HEK293 (cell line): ENCODE data around the gene PPP2R5D.

Source experiments
- FEZF1 ChIP-seq: fragments of 450-650 bp; formaldehyde crosslinking; IDR thresholded peaks from 2 replicates; pipeline ENCODE4 v1.5.1; 2016; ENCODE audit warnings: missing biosample characterization, missing genetic modification characterization
- PBX3 ChIP-seq: sonication (generic); formaldehyde crosslinking; IDR thresholded peaks from 2 replicates; pipeline ENCODE4 v1.8.1; 2022; ENCODE audit warnings: mild to moderate bottlenecking, moderate library complexity, missing genetic modification reagents
- PRDM2 ChIP-seq: fragments of 450-650 bp; formaldehyde crosslinking; IDR thresholded peaks from 2 replicates; pipeline ENCODE4 v1.5.1; 2016; ENCODE audit warnings: missing biosample characterization, missing genetic modification characterization, borderline replicate concordance
- SETDB1 ChIP-seq: IDR thresholded peaks from one replicate; pipeline ENCODE4 v1.6.1; 2017; ENCODE audit warnings: mild to moderate bottlenecking, low read length, moderate library complexity, mixed read lengths; ENCODE audit not compliant: insufficient read length
- TRIM28 ChIP-seq: IDR thresholded peaks from 2 replicates; pipeline ENCODE4 v1.6.1; 2011; ENCODE audit warnings: low read length, control low read depth, borderline replicate concordance
- WT1 ChIP-seq: fragments of 450-650 bp; formaldehyde crosslinking; IDR thresholded peaks from 2 replicates; pipeline ENCODE4 v1.5.1; 2016; ENCODE audit warnings: missing biosample characterization, missing genetic modification characterization
- ZBTB11 ChIP-seq: fragments of 450-650 bp; formaldehyde crosslinking; conservative IDR thresholded peaks from 2 replicates; pipeline ENCODE4 v1.5.1; 2016; ENCODE audit warnings: low read depth, missing biosample characterization, missing genetic modification characterization
- ZBTB21 ChIP-seq: fragments of 450-650 bp; formaldehyde crosslinking; IDR thresholded peaks from 2 replicates; pipeline ENCODE4 v1.5.1; 2017; ENCODE audit warnings: missing biosample characterization, missing genetic modification characterization
- ZEB2 ChIP-seq: fragments of 450-650 bp; formaldehyde crosslinking; IDR thresholded peaks from 2 replicates; pipeline ENCODE4 v1.5.1; 2016; ENCODE audit warnings: missing biosample characterization, missing genetic modification characterization
- ZFP41 ChIP-seq: fragments of 450-650 bp; formaldehyde crosslinking; IDR thresholded peaks from 2 replicates; pipeline ENCODE4 v1.5.1; 2016; ENCODE audit warnings: missing biosample characterization, missing genetic modification characterization, borderline replicate concordance
- ZNF121 ChIP-seq: fragments of 450-650 bp; formaldehyde crosslinking; IDR thresholded peaks from 2 replicates; pipeline ENCODE4 v1.5.1; 2016; ENCODE audit warnings: missing biosample characterization, missing genetic modification characterization
- ZNF133 ChIP-seq: fragments of 450-650 bp; formaldehyde crosslinking; IDR thresholded peaks from 2 replicates; pipeline ENCODE4 v1.5.1; 2016; ENCODE audit warnings: missing biosample characterization, missing genetic modification characterization
- ZNF423 ChIP-seq: fragments of 450-650 bp; formaldehyde crosslinking; IDR thresholded peaks from 2 replicates; pipeline ENCODE4 v1.5.1; 2016; ENCODE audit warnings: missing biosample characterization, missing genetic modification characterization
- ZNF544 ChIP-seq: fragments of 450-650 bp; formaldehyde crosslinking; IDR thresholded peaks from 2 replicates; pipeline ENCODE4 v1.5.0; 2017; ENCODE audit warnings: missing biosample characterization, missing genetic modification characterization
- ZNF558 ChIP-seq: fragments of 450-650 bp; formaldehyde crosslinking; IDR thresholded peaks from 2 replicates; pipeline ENCODE4 v1.5.1; 2016; ENCODE audit warnings: missing biosample characterization, missing genetic modification characterization
- ZNF560 ChIP-seq: fragments of 450-650 bp; formaldehyde crosslinking; IDR thresholded peaks from 2 replicates; pipeline ENCODE4 v1.5.1; 2017; ENCODE audit warnings: missing biosample characterization, missing genetic modification characterization, borderline replicate concordance
- ZNF621 ChIP-seq: fragments of 450-650 bp; formaldehyde crosslinking; IDR thresholded peaks from 2 replicates; pipeline ENCODE4 v1.5.1; 2017; ENCODE audit warnings: missing biosample characterization, missing genetic modification characterization
- ZNF76 ChIP-seq: fragments of 450-650 bp; formaldehyde crosslinking; IDR thresholded peaks from 2 replicates; pipeline ENCODE4; 2016; ENCODE audit warnings: low read depth, missing biosample characterization, missing genetic modification characterization, borderline replicate concordance
- TF ChIP-seq, protein P1 (sequence below): fragments of 450-650 bp; formaldehyde crosslinking; IDR thresholded peaks from 2 replicates; pipeline ENCODE4 v1.5.1; 2017; ENCODE audit warnings: missing biosample characterization, missing genetic modification characterization
- TF ChIP-seq, protein P2 (sequence below): fragments of 450-650 bp; formaldehyde crosslinking; IDR thresholded peaks from 2 replicates; pipeline ENCODE4 v1.5.1; 2017; ENCODE audit warnings: missing biosample characterization, missing genetic modification characterization
- TF ChIP-seq, protein P3 (sequence below): fragments of 450-650 bp; formaldehyde crosslinking; IDR thresholded peaks from 2 replicates; pipeline ENCODE4 v1.5.1; 2016; ENCODE audit warnings: missing biosample characterization, missing genetic modification characterization
- TF ChIP-seq, protein P4 (sequence below): fragments of 450-650 bp; formaldehyde crosslinking; IDR thresholded peaks from 2 replicates; pipeline ENCODE4 v1.5.1; 2017; ENCODE audit warnings: missing biosample characterization, missing genetic modification characterization

PPP2R5D gene

DNA sequence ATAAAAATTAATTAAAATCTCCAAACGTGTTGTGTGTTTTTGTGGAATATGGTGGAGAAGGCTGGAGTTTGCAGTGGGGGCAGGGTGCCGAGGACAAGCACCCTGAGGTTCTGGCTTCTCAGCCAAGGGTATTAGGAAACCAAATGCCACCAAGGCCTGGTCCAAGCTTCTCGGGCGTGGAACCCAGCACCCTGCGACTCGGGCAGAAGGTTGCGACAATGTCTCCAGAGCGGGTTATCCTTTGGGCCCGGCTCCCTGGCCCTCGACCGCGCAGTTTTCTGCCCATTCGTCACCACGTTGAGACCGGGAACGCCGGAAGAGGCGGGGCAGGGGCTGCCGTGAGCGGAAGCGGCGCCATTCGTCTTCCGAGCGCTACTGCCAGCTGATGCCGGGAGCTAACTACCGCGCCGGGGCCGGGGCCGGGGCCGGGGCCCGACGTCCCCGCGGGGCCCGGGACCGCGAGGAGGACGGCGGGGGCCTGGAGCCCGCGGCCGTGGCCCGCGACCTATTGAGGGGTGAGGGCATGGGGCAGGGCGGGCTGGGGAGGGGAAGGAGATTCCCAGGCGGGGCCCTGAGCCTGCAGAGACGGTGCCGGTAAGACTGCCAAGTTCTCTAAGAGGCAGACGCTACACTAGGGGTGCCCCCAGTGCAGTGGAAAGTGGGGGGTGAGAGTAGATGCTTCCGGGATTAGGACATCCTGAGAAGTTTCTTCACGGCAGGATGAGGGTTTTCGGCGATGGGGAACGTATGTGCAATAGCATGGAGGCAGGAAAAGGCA, 37.1 kb downstream of the PPP2R5D start, which contains the start of gene RRP36 (continued):
- TF ChIP-seq ZNF121 (tag by site-specific recombination): no peak
- no peak for TF ChIP-seq WT1 (tag by site-specific recombination)
- peak; percentile 45; the same call in 1 of the 2 replicates for TF ChIP-seq ZNF76
- TF ChIP-seq ZNF621: no peak
- peak; percentile 46; the same call in 1 of the 2 replicates for TF ChIP-seq FEZF1
- peak; percentile 46 for TF ChIP-seq ZBTB11 (tag by site-specific recombination)
- TF ChIP-seq, protein P1, sequence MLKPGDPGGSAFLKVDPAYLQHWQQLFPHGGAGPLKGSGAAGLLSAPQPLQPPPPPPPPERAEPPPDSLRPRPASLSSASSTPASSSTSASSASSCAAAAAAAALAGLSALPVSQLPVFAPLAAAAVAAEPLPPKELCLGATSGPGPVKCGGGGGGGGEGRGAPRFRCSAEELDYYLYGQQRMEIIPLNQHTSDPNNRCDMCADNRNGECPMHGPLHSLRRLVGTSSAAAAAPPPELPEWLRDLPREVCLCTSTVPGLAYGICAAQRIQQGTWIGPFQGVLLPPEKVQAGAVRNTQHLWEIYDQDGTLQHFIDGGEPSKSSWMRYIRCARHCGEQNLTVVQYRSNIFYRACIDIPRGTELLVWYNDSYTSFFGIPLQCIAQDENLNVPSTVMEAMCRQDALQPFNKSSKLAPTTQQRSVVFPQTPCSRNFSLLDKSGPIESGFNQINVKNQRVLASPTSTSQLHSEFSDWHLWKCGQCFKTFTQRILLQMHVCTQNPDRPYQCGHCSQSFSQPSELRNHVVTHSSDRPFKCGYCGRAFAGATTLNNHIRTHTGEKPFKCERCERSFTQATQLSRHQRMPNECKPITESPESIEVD (tag by site-specific recombination): no peak
- TF ChIP-seq ZNF423 (tag by site-specific recombination): no peak
- TF ChIP-seq ZNF133 (tag by site-specific recombination): no peak
- no peak for TF ChIP-seq ZNF558 (tag by site-specific recombination)
- no peak for TF ChIP-seq PBX3 (CRISPR knock-in tag)
- TF ChIP-seq, protein P2, sequence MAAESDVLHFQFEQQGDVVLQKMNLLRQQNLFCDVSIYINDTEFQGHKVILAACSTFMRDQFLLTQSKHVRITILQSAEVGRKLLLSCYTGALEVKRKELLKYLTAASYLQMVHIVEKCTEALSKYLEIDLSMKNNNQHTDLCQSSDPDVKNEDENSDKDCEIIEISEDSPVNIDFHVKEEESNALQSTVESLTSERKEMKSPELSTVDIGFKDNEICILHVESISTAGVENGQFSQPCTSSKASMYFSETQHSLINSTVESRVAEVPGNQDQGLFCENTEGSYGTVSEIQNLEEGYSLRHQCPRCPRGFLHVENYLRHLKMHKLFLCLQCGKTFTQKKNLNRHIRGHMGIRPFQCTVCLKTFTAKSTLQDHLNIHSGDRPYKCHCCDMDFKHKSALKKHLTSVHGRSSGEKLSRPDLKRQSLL (tag by site-specific recombination): no peak; the same call in 1 of the 2 replicates
- TF ChIP-seq ZEB2 (tag by site-specific recombination): peak; percentile 66
- TF ChIP-seq ZBTB21: no peak
- no peak for TF ChIP-seq TRIM28
- TF ChIP-seq ZFP41 (tag by site-specific recombination): no peak
- TF ChIP-seq, protein P3, sequence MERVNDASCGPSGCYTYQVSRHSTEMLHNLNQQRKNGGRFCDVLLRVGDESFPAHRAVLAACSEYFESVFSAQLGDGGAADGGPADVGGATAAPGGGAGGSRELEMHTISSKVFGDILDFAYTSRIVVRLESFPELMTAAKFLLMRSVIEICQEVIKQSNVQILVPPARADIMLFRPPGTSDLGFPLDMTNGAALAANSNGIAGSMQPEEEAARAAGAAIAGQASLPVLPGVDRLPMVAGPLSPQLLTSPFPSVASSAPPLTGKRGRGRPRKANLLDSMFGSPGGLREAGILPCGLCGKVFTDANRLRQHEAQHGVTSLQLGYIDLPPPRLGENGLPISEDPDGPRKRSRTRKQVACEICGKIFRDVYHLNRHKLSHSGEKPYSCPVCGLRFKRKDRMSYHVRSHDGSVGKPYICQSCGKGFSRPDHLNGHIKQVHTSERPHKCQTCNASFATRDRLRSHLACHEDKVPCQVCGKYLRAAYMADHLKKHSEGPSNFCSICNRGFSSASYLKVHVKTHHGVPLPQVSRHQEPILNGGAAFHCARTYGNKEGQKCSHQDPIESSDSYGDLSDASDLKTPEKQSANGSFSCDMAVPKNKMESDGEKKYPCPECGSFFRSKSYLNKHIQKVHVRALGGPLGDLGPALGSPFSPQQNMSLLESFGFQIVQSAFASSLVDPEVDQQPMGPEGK: peak; percentile 69
- no peak for TF ChIP-seq PRDM2 (tag by site-specific recombination)
- TF ChIP-seq, protein P4, sequence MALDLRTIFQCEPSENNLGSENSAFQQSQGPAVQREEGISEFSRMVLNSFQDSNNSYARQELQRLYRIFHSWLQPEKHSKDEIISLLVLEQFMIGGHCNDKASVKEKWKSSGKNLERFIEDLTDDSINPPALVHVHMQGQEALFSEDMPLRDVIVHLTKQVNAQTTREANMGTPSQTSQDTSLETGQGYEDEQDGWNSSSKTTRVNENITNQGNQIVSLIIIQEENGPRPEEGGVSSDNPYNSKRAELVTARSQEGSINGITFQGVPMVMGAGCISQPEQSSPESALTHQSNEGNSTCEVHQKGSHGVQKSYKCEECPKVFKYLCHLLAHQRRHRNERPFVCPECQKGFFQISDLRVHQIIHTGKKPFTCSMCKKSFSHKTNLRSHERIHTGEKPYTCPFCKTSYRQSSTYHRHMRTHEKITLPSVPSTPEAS (tag by site-specific recombination): no peak; the same call in 1 of the 2 replicates
- no peak for TF ChIP-seq ZNF560
- TF ChIP-seq ZNF544 (tag by site-specific recombination): no peak
- TF ChIP-seq SETDB1: no peak
